Naive thymus-derived CD4-positive, alpha-beta T cell (primary cell): ENCODE results near the gene CTNNA1. TPM values are rescaled to one million over a fixed set of nuclear protein-coding genes. Genes with fewer than 3 reads are reported as not detected.
A peak's percentile ranks its signal among the peaks of the same experiment; 100 is the strongest.

Source experiments
- ATAC-seq: fragments of 150-1000 bp; cut with Tn5 transposase; 2 replicates; pipeline ENCODE4 v1.10.0; 2021; ENCODE audit warnings: mild to moderate bottlenecking, moderate library complexity
- CTCF ChIA-PET: fragments of 350-600 bp; sonication (Branson Sonifier 250); formaldehyde crosslinking; loops from one replicate; lab custom pipeline; 2021; ENCODE audit warnings: antibody characterized with exemption; lab: Charles Lee
- POLR2A ChIA-PET: fragments of 350-600 bp; sonication (Branson Sonifier 250); formaldehyde crosslinking; loops from one replicate; lab custom pipeline; 2021; ENCODE audit warnings: antibody characterized with exemption, inconsistent platforms; lab: Charles Lee
- DNase-seq, 9 donors: peaks; one replicate each; pipeline versions ENCODE4 v3.0.0 to v3.0.0-alpha.2; 2020 to 2022; ENCODE audit warnings: mixed read lengths in 1 of 9
- H3K27ac ChIP-seq: one replicate; pipeline ENCODE4 v1.7.0; 2013; ENCODE audit warnings: mild to moderate bottlenecking, low read depth, low read length, moderate library complexity
- H3K27me3 ChIP-seq, 2 donors: one replicate each; pipeline ENCODE4 v1.7.0; 2013; ENCODE audit warnings: low read length in 2 of 2, mild to moderate bottlenecking in 2 of 2, moderate library complexity in 2 of 2; ENCODE audit not compliant: control insufficient read depth in 2 of 2, insufficient read depth in 2 of 2
- H3K36me3 ChIP-seq, 3 experiments: 1 replicate in 2 of 3; 2 replicates in 1 of 3; pipeline ENCODE4 v1.7.0; 2013; ENCODE audit warnings: low read length in 3 of 3, mild to moderate bottlenecking in 3 of 3, moderate library complexity in 1 of 3; ENCODE audit not compliant: insufficient read depth in 3 of 3, control insufficient read depth in 2 of 3
- H3K4me1 ChIP-seq, 2 donors: one replicate each; pipeline ENCODE4 v1.7.0; 2013; ENCODE audit warnings: low read length in 2 of 2, mild to moderate bottlenecking in 2 of 2, moderate library complexity in 1 of 2; ENCODE audit not compliant: control insufficient read depth in 2 of 2, insufficient read depth in 2 of 2
- H3K4me3 ChIP-seq: 2 replicates; pipeline ENCODE4 v1.7.0; 2013; ENCODE audit warnings: mild to moderate bottlenecking, low read length
- H3K9me3 ChIP-seq, 3 experiments: 1 replicate in 2 of 3; 2 replicates in 1 of 3; pipeline ENCODE4 v1.7.0; 2013; ENCODE audit warnings: low read length in 3 of 3; ENCODE audit not compliant: control insufficient read depth in 2 of 3
- H3K27ac Mint-ChIP-seq, 9 donors: one replicate each; pipeline ENCODE4 v1.8.0; 2020 to 2022; ENCODE audit warnings: mixed read lengths in 9 of 9, mild to moderate bottlenecking in 8 of 9, moderate library complexity in 5 of 9, inconsistent platforms in 2 of 9
- H3K27me3 Mint-ChIP-seq, 5 donors: one replicate each; pipeline ENCODE4 v1.8.0; 2021 to 2022; ENCODE audit warnings: mixed read lengths in 5 of 5, mild to moderate bottlenecking in 1 of 5
- H3K36me3 Mint-ChIP-seq, 5 donors: one replicate each; pipeline ENCODE4 v1.8.0; 2020 to 2022; ENCODE audit warnings: mixed read lengths in 5 of 5, mild to moderate bottlenecking in 3 of 5, inconsistent platforms in 1 of 5
- H3K4me1 Mint-ChIP-seq, 7 donors: one replicate each; pipeline ENCODE4 v1.8.0; 2020 to 2022; ENCODE audit warnings: mixed read lengths in 7 of 7, mild to moderate bottlenecking in 3 of 7, inconsistent platforms in 1 of 7
- H3K4me3 Mint-ChIP-seq, 10 donors: one replicate each; pipeline ENCODE4 v1.8.0; 2020 to 2022; ENCODE audit warnings: mild to moderate bottlenecking in 10 of 10, mixed read lengths in 10 of 10, moderate library complexity in 6 of 10, inconsistent platforms in 2 of 10
- H3K9me3 Mint-ChIP-seq, 11 donors: one replicate each; pipeline ENCODE4 v1.8.0; 2020 to 2022; ENCODE audit warnings: mixed read lengths in 11 of 11, mild to moderate bottlenecking in 4 of 11, inconsistent platforms in 1 of 11, moderate library complexity in 1 of 11
- intact Hi-C, 2 donors: fragments of 100-400 bp; cut with micrococcal nuclease; formaldehyde crosslinking; loops; one replicate each; pipeline ENCODE4 v1.15.1; 2023
- polyA plus RNA-seq, 2 donors: library from polyadenylated mRNA; unstranded; fragments of 300-500 nt; fragmentation: Illumina TruSeq; gene quantifications; one replicate each; pipeline ENCODE4 v1.2.3, GENCODE V29; 2021
- total RNA-seq, 6 experiments: library from RNA in 5 of 6; stranded (reverse) in 5 of 6; gene quantifications; 1 replicate in 5 of 6; 2 replicates in 1 of 6; pipeline ENCODE4 v1.2.3 and lab custom pipeline; 2021 to 2026

CTNNA1 gene
- total and polyA plus RNA-seq, 7 experiments from 2014 or later = 0.78 to 52.9 (median 5.6) TPM

- CTCF ChIA-PET = no interaction called here
- Histone ChIP-seq H3K4me3 (peak overlapping the region; percentile 50), H3K27me3 (no peaks in the 10 kb centered on the region), H3K9me3 (peaks cover 0 to 5% (median 0%) of the 10 kb centered on the region in 3 experiments), H3K27ac (no peak overlapping the region), H3K36me3 (no peaks in the 10 kb centered on the region), H3K4me1 (peaks cover 6 to 7% of the 10 kb centered on the region in 2 donors)
- H3K27me3 Mint-ChIP-seq = peaks cover 41 to 52% (median 50%) of the 10 kb centered on the region in 5 donors
- peak overlapping the region in 3 of 9 donors; percentile 10 to 33 (median 14) for H3K27ac Mint-ChIP-seq
- peaks cover 0 to 34% (median 7%) of the 10 kb centered on the region in 11 donors for H3K9me3 Mint-ChIP-seq
- POLR2A ChIA-PET = no interaction called here
- peaks cover 0 to 15% (median 3%) of the 10 kb centered on the region in 5 donors for H3K36me3 Mint-ChIP-seq
- H3K4me3 Mint-ChIP-seq = peak overlapping the region; percentile 60 to 78 (median 71)
- DNase-seq (peak in 5 of 9 donors; percentile 17 to 47 (median 26)), ATAC-seq (no peak)
- peaks cover 8 to 23% (median 15%) of the 10 kb centered on the region in 7 donors for H3K4me1 Mint-ChIP-seq
- intact Hi-C loops = loop anchor here (1.0 to 10.0 kb wide), 7 partner anchors 12 to 638 kb away; partner anchors contain the start of genes HSPA9 (in 1 of the 2) and SIL1 (in 1 of the 2)
Observed at GRCh38 chr5:138753794-138754698, 821 bp downstream of the CTNNA1 start.

GRCh38 chr5:138754699-138755057 is 1.5 kb downstream of the CTNNA1 start:
- Histone ChIP-seq H3K4me3 (no peak overlapping the region), H3K36me3 (no peaks in the 10 kb centered on the region), H3K9me3 (peaks cover 0 to 9% (median 0%) of the 10 kb centered on the region in 3 experiments), H3K4me1 (peaks cover 6 to 7% of the 10 kb centered on the region in 2 donors), H3K27ac (no peak overlapping the region), H3K27me3 (no peaks in the 10 kb centered on the region)
- Mint-ChIP-seq H3K27ac (peak overlapping the region in 1 of 9 donors; percentile 75), H3K4me3 (peak overlapping the region in 8 of 10 donors; percentile 7 to 78 (median 71)), H3K9me3 (peaks cover 0 to 40% (median 7%) of the 10 kb centered on the region in 11 donors), H3K36me3 (peaks cover 0 to 20% (median 3%) of the 10 kb centered on the region in 5 donors), H3K4me1 (peaks cover 8 to 23% (median 15%) of the 10 kb centered on the region in 7 donors), H3K27me3 (peaks cover 37 to 57% (median 46%) of the 10 kb centered on the region in 5 donors)
- ATAC-seq (no peak), DNase-seq (no peak)
- ChIA-PET CTCF (no interaction called here), POLR2A (no interaction called here)
- intact Hi-C loops = loop anchor here (5.0 to 10.0 kb wide), 4 partner anchors 100 to 638 kb away; partner anchors contain the start of genes HSPA9 (in 1 of the 2) and SIL1 (in 1 of the 2)

- Histone ChIP-seq H3K4me3 (no peak overlapping the region), H3K27me3 (no peaks in the 10 kb centered on the region), H3K9me3 (peaks cover 0 to 9% (median 0%) of the 10 kb centered on the region in 3 experiments), H3K27ac (no peak overlapping the region), H3K36me3 (no peaks in the 10 kb centered on the region), H3K4me1 (peaks cover 6 to 7% of the 10 kb centered on the region in 2 donors)
- POLR2A ChIA-PET = no interaction called here
- Mint-ChIP-seq H3K27me3 (peaks cover 37 to 57% (median 46%) of the 10 kb centered on the region in 5 donors), H3K36me3 (peaks cover 0 to 20% (median 3%) of the 10 kb centered on the region in 5 donors), H3K9me3 (peaks cover 0 to 40% (median 7%) of the 10 kb centered on the region in 11 donors), H3K4me1 (peaks cover 8 to 23% (median 15%) of the 10 kb centered on the region in 7 donors), H3K27ac (peak overlapping the region in 1 of 9 donors; percentile 75), H3K4me3 (peak overlapping the region in 7 of 10 donors; percentile 7 to 78 (median 50))
- ATAC-seq (no peak), DNase-seq (no peak)
- CTCF ChIA-PET = no interaction called here
- intact Hi-C loops = loop anchor here in 1 of 2 donors (10.0 kb wide), 1 partner anchor 100 kb away; no protein-coding TSS in a partner anchor
Observed at GRCh38 chr5:138755084-138755748, 2.0 kb downstream of the CTNNA1 start.

- POLR2A ChIA-PET = no interaction called here
Observed at GRCh38 chr5:138757061-138757776, 4.0 kb downstream of the CTNNA1 start.

GRCh38 chr5:138760448-138761110 is 7.4 kb downstream of the CTNNA1 start:
- no peaks in the 10 kb centered on the region for H3K27me3 ChIP-seq
- ChIA-PET POLR2A (no interaction called here), CTCF (interaction anchor here (0.6 kb wide), 1 partner anchor 68 kb away, joined by 3 read pairs; no protein-coding TSS in a partner anchor)
- Mint-ChIP-seq H3K4me3 (peak overlapping the region in 4 of 10 donors; percentile 19 to 53 (median 36)), H3K27me3 (peaks cover 7 to 64% (median 47%) of the 10 kb centered on the region in 5 donors), H3K4me1 (peaks cover 15 to 27% (median 19%) of the 10 kb centered on the region in 7 donors), H3K9me3 (peaks cover 0 to 39% (median 6%) of the 10 kb centered on the region in 11 donors), H3K27ac (no peak overlapping the region), H3K36me3 (peaks cover 0 to 26% (median 3%) of the 10 kb centered on the region in 5 donors)
- no peak overlapping the region for H3K27ac ChIP-seq
- no peak overlapping the region for H3K4me3 ChIP-seq
- H3K9me3 ChIP-seq = peaks cover 0 to 9% (median 0%) of the 10 kb centered on the region in 3 experiments
- intact Hi-C loops = no loop called here
- peaks cover 0 to 9% of the 10 kb centered on the region in 2 donors for H3K4me1 ChIP-seq
- ATAC-seq (no peak), DNase-seq (no peak)
- H3K36me3 ChIP-seq = no peaks in the 10 kb centered on the region

More at GRCh38 chr5:138757061-138757776, 4.0 kb downstream of the CTNNA1 start:
- DNase-seq = no peak
- Mint-ChIP-seq H3K4me1 (peaks cover 19 to 35% (median 31%) of the 10 kb centered on the region in 7 donors), H3K27ac (no peak overlapping the region), H3K4me3 (no peak overlapping the region), H3K27me3 (peaks cover 26 to 68% (median 53%) of the 10 kb centered on the region in 5 donors), H3K36me3 (peaks cover 0 to 26% (median 3%) of the 10 kb centered on the region in 5 donors), H3K9me3 (peaks cover 0 to 46% (median 7%) of the 10 kb centered on the region in 11 donors)
- H3K36me3 ChIP-seq = no peaks in the 10 kb centered on the region
- H3K4me1 ChIP-seq = peaks cover 6 to 15% of the 10 kb centered on the region in 2 donors
- CTCF ChIA-PET = interaction anchor here (0.7 kb wide), 1 partner anchor 163 kb away, joined by 3 read pairs; no protein-coding TSS in a partner anchor
- no peaks in the 10 kb centered on the region for H3K27me3 ChIP-seq
- no peak for ATAC-seq
- H3K9me3 ChIP-seq = peaks cover 0 to 9% (median 0%) of the 10 kb centered on the region in 3 experiments
- intact Hi-C loops = loop anchor here in 1 of 2 donors (10.0 kb wide), 1 partner anchor 102 kb away; no protein-coding TSS in a partner anchor
- H3K27ac ChIP-seq = no peak overlapping the region
- no peak overlapping the region for H3K4me3 ChIP-seq
